Endothelial cell of umbilical vein (primary cell): ENCODE data around the gene FHOD3. TPM values are rescaled to one million over a fixed set of nuclear protein-coding genes. Genes with fewer than 3 reads are reported as not detected.

ENCODE experiments used
- BruUV-seq: library from RNA; stranded (reverse); fragments of 400-500 nt; replicated peaks from 2 replicates; lab custom pipeline; 2021; lab: Mats Ljungman, UMichigan
- CTCF ChIA-PET: fragments of 300-600, 350-600 bp; sonication (Branson Sonifier 250); formaldehyde crosslinking; loops from one replicate; lab custom pipeline; 2021; ENCODE audit warnings: antibody characterized with exemption, inconsistent platforms; lab: Charles Lee
- POLR2A ChIA-PET: fragments of 300-600, 350-600 bp; sonication (Branson Sonifier 250); formaldehyde crosslinking; loops from one replicate; lab custom pipeline; 2021; ENCODE audit warnings: antibody characterized with exemption, inconsistent platforms; lab: Charles Lee
- DNase-seq: peaks from one replicate; pipeline ENCODE4 v3.0.0-alpha.2; 2011; ENCODE audit warnings: low read depth, low spot score
- FAIRE-seq: peaks from 2 replicates; lab custom pipeline; 2011; peaks lifted over from hg19 to GRCh38; lab: Jason Lieb, UNC
- H2AFZ ChIP-seq: 2 replicates; pipeline ENCODE4 v1.6.0; 2012; ENCODE audit warnings: low read depth, low read length, control low read depth, inconsistent platforms
- H3K27ac ChIP-seq: 2 replicates; pipeline ENCODE4 v1.5.1; 2011; ENCODE audit warnings: low read depth, mild to moderate bottlenecking, control low read depth, low read length, moderate library complexity; ENCODE audit not compliant: insufficient read depth
- H3K27me3 ChIP-seq, 2 experiments: 2 replicates each; pipeline versions ENCODE4 v1.6.0 to v1.6.1; 2011; ENCODE audit warnings: low read length in 2 of 2, mixed read lengths in 1 of 2; ENCODE audit not compliant: control insufficient read depth in 2 of 2, insufficient read depth in 2 of 2
- H3K36me3 ChIP-seq, 2 experiments: 2 replicates in 1 of 2; 3 replicates in 1 of 2; pipeline ENCODE4 v1.5.1; 2011; ENCODE audit warnings: low read length in 2 of 2, mild to moderate bottlenecking in 1 of 2, moderate library complexity in 1 of 2; ENCODE audit not compliant: control insufficient read depth in 2 of 2, insufficient read depth in 2 of 2; ENCODE audit errors: extremely low read depth in 1 of 2
- H3K4me1 ChIP-seq: 3 replicates; pipeline ENCODE4 v1.5.1; 2011; ENCODE audit warnings: mild to moderate bottlenecking, low read length; ENCODE audit not compliant: control insufficient read depth, insufficient read depth; ENCODE audit errors: extremely low read depth
- H3K4me2 ChIP-seq: 2 replicates; pipeline ENCODE4 v1.6.1; 2011; ENCODE audit warnings: low read length, control low read depth, mixed read lengths; ENCODE audit not compliant: insufficient read depth
- H3K4me3 ChIP-seq, 3 experiments: fragments of 200-600 bp in 1 of 3; sonication (generic), shearing (Covaris generic) in 1 of 3; replicated peaks in 1 of 3; 2 replicates each; pipeline ENCODE4 v1.5.1; 2011 to 2016; ENCODE audit warnings: control low read depth in 3 of 3, low read length in 3 of 3, mild to moderate bottlenecking in 2 of 3, inconsistent platforms in 1 of 3, low read depth in 1 of 3, moderate library complexity in 1 of 3; ENCODE audit not compliant: insufficient read depth in 1 of 3
- H3K79me2 ChIP-seq: 2 replicates; pipeline ENCODE4 v1.6.0; 2012; ENCODE audit warnings: low read length, inconsistent platforms; ENCODE audit not compliant: control insufficient read depth, insufficient read depth
- H3K9ac ChIP-seq: replicated peaks from 2 replicates; pipeline ENCODE3; 2011; ENCODE audit warnings: low read length, control low read depth; ENCODE audit not compliant: insufficient read depth; ENCODE audit errors: extremely low read depth
- H3K9me1 ChIP-seq: replicated peaks from 3 replicates; pipeline ENCODE4 v1.6.0; 2011; ENCODE audit warnings: mild to moderate bottlenecking, low read length; ENCODE audit not compliant: control insufficient read depth, insufficient read depth; ENCODE audit errors: extremely low read depth
- H3K9me3 ChIP-seq: replicated peaks from 2 replicates; pipeline ENCODE4 v1.5.1; 2012; ENCODE audit warnings: low read length, inconsistent platforms; ENCODE audit not compliant: control insufficient read depth, insufficient read depth
- H4K20me1 ChIP-seq: replicated peaks from 2 replicates; pipeline ENCODE3; 2011; ENCODE audit warnings: mild to moderate bottlenecking, low read length; ENCODE audit not compliant: control insufficient read depth, insufficient read depth; ENCODE audit errors: extremely low read depth
- EZH2 ChIP-seq: IDR thresholded peaks from 2 replicates; pipeline ENCODE4 v1.6.1; 2012; ENCODE audit warnings: borderline replicate concordance, low read depth, mild to moderate bottlenecking, moderate library complexity, low read length, inconsistent platforms; ENCODE audit not compliant: severe bottlenecking
- FOS ChIP-seq: IDR thresholded peaks from 2 replicates; pipeline ENCODE4 v1.6.1; 2011; ENCODE audit warnings: mild to moderate bottlenecking, low read length, moderate library complexity, borderline replicate concordance; ENCODE audit not compliant: insufficient read depth
- GATA2 ChIP-seq: IDR thresholded peaks from 2 replicates; pipeline ENCODE4 v1.7.0; 2011; ENCODE audit warnings: low read depth, mild to moderate bottlenecking, moderate library complexity, mixed read lengths, low read length; ENCODE audit not compliant: insufficient read length, insufficient read depth
- JUN ChIP-seq: IDR thresholded peaks from 2 replicates; pipeline ENCODE4 v1.6.1; 2011; ENCODE audit warnings: borderline replicate concordance, low read depth; ENCODE audit not compliant: insufficient read length, insufficient read depth
- MAX ChIP-seq: IDR thresholded peaks from 2 replicates; pipeline ENCODE4 v1.6.1; 2011; ENCODE audit not compliant: insufficient read depth, insufficient read length
- MYC ChIP-seq: IDR thresholded peaks from one replicate; pipeline ENCODE4 v1.6.1; 2011; ENCODE audit warnings: mild to moderate bottlenecking, low read depth, low read length
- POLR2A ChIP-seq: IDR thresholded peaks from 2 replicates; pipeline ENCODE4 v1.6.1; 2012; ENCODE audit warnings: low read depth, mild to moderate bottlenecking, control low read depth, low read length
- POLR2AphosphoS5 ChIP-seq: IDR thresholded peaks from 2 replicates; pipeline ENCODE4 v1.6.1; 2012; ENCODE audit warnings: low read depth, mild to moderate bottlenecking, control low read depth, low read length, moderate library complexity; ENCODE audit not compliant: insufficient read depth
- dilution Hi-C: fragments of 300-500 bp; cut with MboI; formaldehyde crosslinking; loops from one replicate; pipeline ENCODE4 v1.15.0; 2019; ENCODE audit warnings: low sequenced_read_pairs; ENCODE audit not compliant: extremely low pct_ligation_motif_present
- intact Hi-C: fragments of 100-400 bp; cut with micrococcal nuclease; formaldehyde crosslinking; loops from one replicate; pipeline ENCODE4 v1.10.0; 2022
- polyA plus RNA-seq, 4 experiments: library from polyadenylated mRNA; depleted of rRNA in 3 of 4; stranded (reverse) in 3 of 4; unstranded in 1 of 4; fragments of >200 nt; gene quantifications; 2 replicates each; pipeline versions ENCODE4 v1.2.1 to v1.2.3, GENCODE V29; 2011 to 2012; ENCODE audit warnings: missing spikeins in 1 of 4
- total RNA-seq: library from RNA; stranded (reverse); gene quantifications from 2 replicates; pipeline ENCODE4 v1.2.3, GENCODE V29; 2021

The FHOD3 gene
- total and polyA plus RNA-seq, 2 donors (not counting 3 experiments of a cell fraction or from before 2014, with no cell fraction given): 0.06 to 1.5 TPM

GRCh38 chr18:36514778-36515177 lies 217.3 kb downstream of the FHOD3 start:
- intact Hi-C loops: no loop called here
- dilution Hi-C loops: no loop called here
- no peaks in the 10 kb centered on the region for H3K9me3 ChIP-seq
- H3K9me1 ChIP-seq: no peaks in the 10 kb centered on the region
- no peak overlapping the region for H2AFZ ChIP-seq
- FAIRE-seq (no peak), DNase-seq (no peak)
- no peak overlapping the region for H3K27ac ChIP-seq
- H3K36me3 ChIP-seq: no peaks in the 10 kb centered on the region
- BruUV-seq: no TSS peak
- no peak overlapping the region for H3K4me3 ChIP-seq
- no peaks in the 10 kb centered on the region for H3K79me2 ChIP-seq
- ChIA-PET CTCF (no interaction called here), POLR2A (no interaction called here)
- H3K4me2 ChIP-seq: no peak overlapping the region
- H4K20me1 ChIP-seq: no peaks in the 10 kb centered on the region
- no peaks in the 10 kb centered on the region for H3K27me3 ChIP-seq
- no peak overlapping the region for H3K9ac ChIP-seq
- TF ChIP-seq FOS (no peak), MAX (no peak), EZH2 (no peak), POLR2A (no peak), POLR2AphosphoS5 (no peak), GATA2 (no peak), MYC (no peak)
- no peaks in the 10 kb centered on the region for H3K4me1 ChIP-seq

- no peak overlapping the region for H3K4me3 ChIP-seq
- H3K27ac ChIP-seq: no peak overlapping the region
- intact Hi-C loops (no loop called here), dilution Hi-C loops (no loop called here)
- H4K20me1 ChIP-seq: no peaks in the 10 kb centered on the region
- H3K79me2 ChIP-seq: no peaks in the 10 kb centered on the region
- POLR2A ChIA-PET: no interaction called here
- H3K9ac ChIP-seq: no peak overlapping the region
- no peaks in the 10 kb centered on the region for H3K9me1 ChIP-seq
- no TSS peak for BruUV-seq
- no peaks in the 10 kb centered on the region for H3K36me3 ChIP-seq
- no peaks in the 10 kb centered on the region for H3K4me1 ChIP-seq
- H3K9me3 ChIP-seq: no peaks in the 10 kb centered on the region
- H2AFZ ChIP-seq: no peak overlapping the region
- CTCF ChIA-PET: no interaction called here
- TF ChIP-seq MAX (no peak), FOS (no peak), JUN (no peak), MYC (no peak)
- H3K4me2 ChIP-seq: no peak overlapping the region
- DNase-seq (no peak), FAIRE-seq (no peak)
- H3K27me3 ChIP-seq: no peaks in the 10 kb centered on the region
Observed at GRCh38 chr18:36516258-36516657, 218.7 kb downstream of the FHOD3 start.
